ENCODE results near the gene ASTN2.

DNA sequence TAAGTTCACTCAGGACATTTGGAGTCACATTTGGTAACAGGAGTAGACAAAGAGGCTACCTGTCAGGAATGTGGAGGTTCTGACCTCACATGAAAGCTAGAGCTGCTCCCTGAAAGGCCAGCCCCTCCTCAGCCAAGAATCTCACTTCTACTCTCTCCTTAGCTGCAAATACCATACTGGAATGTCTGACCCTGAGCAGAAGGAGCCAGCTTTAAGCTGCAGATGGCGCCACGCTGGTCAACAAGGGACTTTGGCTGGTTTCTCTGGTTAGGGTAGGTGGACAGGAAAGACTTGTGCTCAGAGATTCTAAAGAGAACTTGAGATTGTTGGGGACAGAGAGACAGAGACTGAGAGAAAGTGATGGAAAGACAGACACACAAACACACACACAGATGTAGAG lies 21.9 kb downstream of the ASTN2 start:
- no peak for TF ChIP-seq CTCF (conservative IDR thresholded peaks at IDR 0.05 in 1 of 2, IDR thresholded peaks at IDR 0.05 in 1 of 2; ENCODE audit: extremely low read depth in 1 of 2, insufficient read depth in 1 of 2, low read depth in 1 of 2, low read length in 2 of 2)
- TF ChIP-seq EZH2 (IDR thresholded peaks at IDR 0.05; ENCODE audit: borderline replicate concordance, low read length) = no peak
